PC-3 (cell line): ENCODE measurements around the gene STIM1.

ENCODE experiments used
- EZH2 ChIP-seq: fragments of 300-600 bp; sonication (generic); IDR thresholded peaks from one replicate; pipeline ENCODE4 v1.6.1; 2017; ENCODE audit warnings: antibody characterized with exemption, mild to moderate bottlenecking, low read length; ENCODE audit not compliant: unreplicated experiment
- TF ChIP-seq, protein P1 (sequence below): fragments of 300-600 bp; sonication (generic); conservative IDR thresholded peaks from 2 replicates; pipeline ENCODE4 v1.5.1; 2017; ENCODE audit warnings: antibody characterized with exemption, low read depth, mild to moderate bottlenecking, low read length

GRCh38 chr11:4087551-4087950, 232.1 kb downstream of the STIM1 start:
- TF ChIP-seq, protein P1, sequence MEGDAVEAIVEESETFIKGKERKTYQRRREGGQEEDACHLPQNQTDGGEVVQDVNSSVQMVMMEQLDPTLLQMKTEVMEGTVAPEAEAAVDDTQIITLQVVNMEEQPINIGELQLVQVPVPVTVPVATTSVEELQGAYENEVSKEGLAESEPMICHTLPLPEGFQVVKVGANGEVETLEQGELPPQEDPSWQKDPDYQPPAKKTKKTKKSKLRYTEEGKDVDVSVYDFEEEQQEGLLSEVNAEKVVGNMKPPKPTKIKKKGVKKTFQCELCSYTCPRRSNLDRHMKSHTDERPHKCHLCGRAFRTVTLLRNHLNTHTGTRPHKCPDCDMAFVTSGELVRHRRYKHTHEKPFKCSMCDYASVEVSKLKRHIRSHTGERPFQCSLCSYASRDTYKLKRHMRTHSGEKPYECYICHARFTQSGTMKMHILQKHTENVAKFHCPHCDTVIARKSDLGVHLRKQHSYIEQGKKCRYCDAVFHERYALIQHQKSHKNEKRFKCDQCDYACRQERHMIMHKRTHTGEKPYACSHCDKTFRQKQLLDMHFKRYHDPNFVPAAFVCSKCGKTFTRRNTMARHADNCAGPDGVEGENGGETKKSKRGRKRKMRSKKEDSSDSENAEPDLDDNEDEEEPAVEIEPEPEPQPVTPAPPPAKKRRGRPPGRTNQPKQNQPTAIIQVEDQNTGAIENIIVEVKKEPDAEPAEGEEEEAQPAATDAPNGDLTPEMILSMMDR: peak; percentile 42; the same call in 1 of the 2 replicates
- TF ChIP-seq EZH2: no peak
